Endothelial cell of umbilical vein (primary cell): ENCODE data around the gene CGB8. TPM values are rescaled to one million over a fixed set of nuclear protein-coding genes. Genes with fewer than 3 reads are reported as not detected.
"Not testable (repeated sequence)": the region's sequence is repeated elsewhere in the genome, so short reads cannot be mapped to it uniquely, and the experiment has no call there.

Source experiments
- BruUV-seq: library from RNA; stranded (reverse); fragments of 400-500 nt; replicated peaks from 2 replicates; lab custom pipeline; 2021; lab: Mats Ljungman, UMichigan
- CTCF ChIA-PET: fragments of 300-600, 350-600 bp; sonication (Branson Sonifier 250); formaldehyde crosslinking; loops from one replicate; lab custom pipeline; 2021; ENCODE audit warnings: antibody characterized with exemption, inconsistent platforms; lab: Charles Lee
- POLR2A ChIA-PET: fragments of 300-600, 350-600 bp; sonication (Branson Sonifier 250); formaldehyde crosslinking; loops from one replicate; lab custom pipeline; 2021; ENCODE audit warnings: antibody characterized with exemption, inconsistent platforms; lab: Charles Lee
- DNase-seq: peaks from one replicate; pipeline ENCODE4 v3.0.0-alpha.2; 2011; ENCODE audit warnings: low read depth, low spot score
- FAIRE-seq: peaks from 2 replicates; lab custom pipeline; 2011; peaks lifted over from hg19 to GRCh38; lab: Jason Lieb, UNC
- H2AFZ ChIP-seq: 2 replicates; pipeline ENCODE4 v1.6.0; 2012; ENCODE audit warnings: low read depth, low read length, control low read depth, inconsistent platforms
- H3K27ac ChIP-seq: 2 replicates; pipeline ENCODE4 v1.5.1; 2011; ENCODE audit warnings: low read depth, mild to moderate bottlenecking, control low read depth, low read length, moderate library complexity; ENCODE audit not compliant: insufficient read depth
- H3K27me3 ChIP-seq, 2 experiments: 2 replicates each; pipeline versions ENCODE4 v1.6.0 to v1.6.1; 2011; ENCODE audit warnings: low read length in 2 of 2, mixed read lengths in 1 of 2; ENCODE audit not compliant: control insufficient read depth in 2 of 2, insufficient read depth in 2 of 2
- H3K36me3 ChIP-seq, 2 experiments: 2 replicates in 1 of 2; 3 replicates in 1 of 2; pipeline ENCODE4 v1.5.1; 2011; ENCODE audit warnings: low read length in 2 of 2, mild to moderate bottlenecking in 1 of 2, moderate library complexity in 1 of 2; ENCODE audit not compliant: control insufficient read depth in 2 of 2, insufficient read depth in 2 of 2; ENCODE audit errors: extremely low read depth in 1 of 2
- H3K4me1 ChIP-seq: 3 replicates; pipeline ENCODE4 v1.5.1; 2011; ENCODE audit warnings: mild to moderate bottlenecking, low read length; ENCODE audit not compliant: control insufficient read depth, insufficient read depth; ENCODE audit errors: extremely low read depth
- H3K4me2 ChIP-seq: 2 replicates; pipeline ENCODE4 v1.6.1; 2011; ENCODE audit warnings: low read length, control low read depth, mixed read lengths; ENCODE audit not compliant: insufficient read depth
- H3K4me3 ChIP-seq, 3 experiments: fragments of 200-600 bp in 1 of 3; sonication (generic), shearing (Covaris generic) in 1 of 3; replicated peaks in 1 of 3; 2 replicates each; pipeline ENCODE4 v1.5.1; 2011 to 2016; ENCODE audit warnings: control low read depth in 3 of 3, low read length in 3 of 3, mild to moderate bottlenecking in 2 of 3, inconsistent platforms in 1 of 3, low read depth in 1 of 3, moderate library complexity in 1 of 3; ENCODE audit not compliant: insufficient read depth in 1 of 3
- H3K79me2 ChIP-seq: 2 replicates; pipeline ENCODE4 v1.6.0; 2012; ENCODE audit warnings: low read length, inconsistent platforms; ENCODE audit not compliant: control insufficient read depth, insufficient read depth
- H3K9ac ChIP-seq: replicated peaks from 2 replicates; pipeline ENCODE3; 2011; ENCODE audit warnings: low read length, control low read depth; ENCODE audit not compliant: insufficient read depth; ENCODE audit errors: extremely low read depth
- H3K9me1 ChIP-seq: replicated peaks from 3 replicates; pipeline ENCODE4 v1.6.0; 2011; ENCODE audit warnings: mild to moderate bottlenecking, low read length; ENCODE audit not compliant: control insufficient read depth, insufficient read depth; ENCODE audit errors: extremely low read depth
- H3K9me3 ChIP-seq: replicated peaks from 2 replicates; pipeline ENCODE4 v1.5.1; 2012; ENCODE audit warnings: low read length, inconsistent platforms; ENCODE audit not compliant: control insufficient read depth, insufficient read depth
- H4K20me1 ChIP-seq: replicated peaks from 2 replicates; pipeline ENCODE3; 2011; ENCODE audit warnings: mild to moderate bottlenecking, low read length; ENCODE audit not compliant: control insufficient read depth, insufficient read depth; ENCODE audit errors: extremely low read depth
- EZH2 ChIP-seq: IDR thresholded peaks from 2 replicates; pipeline ENCODE4 v1.6.1; 2012; ENCODE audit warnings: borderline replicate concordance, low read depth, mild to moderate bottlenecking, moderate library complexity, low read length, inconsistent platforms; ENCODE audit not compliant: severe bottlenecking
- FOS ChIP-seq: IDR thresholded peaks from 2 replicates; pipeline ENCODE4 v1.6.1; 2011; ENCODE audit warnings: mild to moderate bottlenecking, low read length, moderate library complexity, borderline replicate concordance; ENCODE audit not compliant: insufficient read depth
- POLR2AphosphoS5 ChIP-seq: IDR thresholded peaks from 2 replicates; pipeline ENCODE4 v1.6.1; 2012; ENCODE audit warnings: low read depth, mild to moderate bottlenecking, control low read depth, low read length, moderate library complexity; ENCODE audit not compliant: insufficient read depth
- dilution Hi-C: fragments of 300-500 bp; cut with MboI; formaldehyde crosslinking; loops from one replicate; pipeline ENCODE4 v1.15.0; 2019; ENCODE audit warnings: low sequenced_read_pairs; ENCODE audit not compliant: extremely low pct_ligation_motif_present
- intact Hi-C: fragments of 100-400 bp; cut with micrococcal nuclease; formaldehyde crosslinking; loops from one replicate; pipeline ENCODE4 v1.10.0; 2022
- polyA plus RNA-seq, 4 experiments: library from polyadenylated mRNA; depleted of rRNA in 3 of 4; stranded (reverse) in 3 of 4; unstranded in 1 of 4; fragments of >200 nt; gene quantifications; 2 replicates each; pipeline versions ENCODE4 v1.2.1 to v1.2.3, GENCODE V29; 2011 to 2012; ENCODE audit warnings: missing spikeins in 1 of 4
- total RNA-seq: library from RNA; stranded (reverse); gene quantifications from 2 replicates; pipeline ENCODE4 v1.2.3, GENCODE V29; 2021
- TF ChIP-seq, protein P1 (sequence below): IDR thresholded peaks from 2 replicates; pipeline ENCODE4 v1.6.1; 2011; ENCODE audit not compliant: insufficient read depth, insufficient read length
- TF ChIP-seq, protein P2 (sequence below), 2 donors: IDR thresholded peaks; 1 replicate in 1 of 2; 2 replicates in 1 of 2; pipeline ENCODE4 v1.5.1; 2011; ENCODE audit warnings: low read length in 2 of 2, mild to moderate bottlenecking in 2 of 2, moderate library complexity in 2 of 2, control low read depth in 1 of 2, inconsistent platforms in 1 of 2, low read depth in 1 of 2; ENCODE audit not compliant: insufficient read depth in 1 of 2; ENCODE audit errors: extremely low read depth in 1 of 2

The CGB8 gene
- total and polyA plus RNA-seq, 2 donors (not counting 3 experiments of a cell fraction or from before 2014, with no cell fraction given) = not detected

- H2AFZ ChIP-seq = peak overlapping the region; percentile 80
- peaks cover 0 to 5% of the 10 kb centered on the region in 2 experiments for H3K27me3 ChIP-seq
- dilution Hi-C loops = no loop called here
- BruUV-seq = no TSS peak
- H3K4me2 ChIP-seq = peak overlapping the region; percentile 62
- H3K79me2 ChIP-seq = no peaks in the 10 kb centered on the region
- no peak overlapping the region for H3K9ac ChIP-seq
- no peaks in the 10 kb centered on the region for H4K20me1 ChIP-seq
- peak overlapping the region in 2 of 3 experiments; percentile 18 to 30 for H3K4me3 ChIP-seq
- H3K9me3 ChIP-seq = no peaks in the 10 kb centered on the region
- H3K36me3 ChIP-seq = peaks cover 0 to 14% of the 10 kb centered on the region in 2 experiments
- no peaks in the 10 kb centered on the region for H3K9me1 ChIP-seq
- ChIA-PET CTCF (interaction anchor here (0.6 to 5.4 kb wide), 11 partner anchors 11 to 224 kb away, joined by 3 to 37 read pairs (median 3); partner anchors contain the start of genes CGB2 and RUVBL2), POLR2A (no interaction called here)
- intact Hi-C loops = no loop called here
- peaks cover 10% of the 10 kb centered on the region for H3K4me1 ChIP-seq
- DNase-seq (peak; percentile 42), FAIRE-seq (no peak)
- TF ChIP-seq, protein P1, sequence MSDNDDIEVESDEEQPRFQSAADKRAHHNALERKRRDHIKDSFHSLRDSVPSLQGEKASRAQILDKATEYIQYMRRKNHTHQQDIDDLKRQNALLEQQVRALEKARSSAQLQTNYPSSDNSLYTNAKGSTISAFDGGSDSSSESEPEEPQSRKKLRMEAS = no peak
- no peak for TF ChIP-seq POLR2AphosphoS5
- TF ChIP-seq, protein P2, sequence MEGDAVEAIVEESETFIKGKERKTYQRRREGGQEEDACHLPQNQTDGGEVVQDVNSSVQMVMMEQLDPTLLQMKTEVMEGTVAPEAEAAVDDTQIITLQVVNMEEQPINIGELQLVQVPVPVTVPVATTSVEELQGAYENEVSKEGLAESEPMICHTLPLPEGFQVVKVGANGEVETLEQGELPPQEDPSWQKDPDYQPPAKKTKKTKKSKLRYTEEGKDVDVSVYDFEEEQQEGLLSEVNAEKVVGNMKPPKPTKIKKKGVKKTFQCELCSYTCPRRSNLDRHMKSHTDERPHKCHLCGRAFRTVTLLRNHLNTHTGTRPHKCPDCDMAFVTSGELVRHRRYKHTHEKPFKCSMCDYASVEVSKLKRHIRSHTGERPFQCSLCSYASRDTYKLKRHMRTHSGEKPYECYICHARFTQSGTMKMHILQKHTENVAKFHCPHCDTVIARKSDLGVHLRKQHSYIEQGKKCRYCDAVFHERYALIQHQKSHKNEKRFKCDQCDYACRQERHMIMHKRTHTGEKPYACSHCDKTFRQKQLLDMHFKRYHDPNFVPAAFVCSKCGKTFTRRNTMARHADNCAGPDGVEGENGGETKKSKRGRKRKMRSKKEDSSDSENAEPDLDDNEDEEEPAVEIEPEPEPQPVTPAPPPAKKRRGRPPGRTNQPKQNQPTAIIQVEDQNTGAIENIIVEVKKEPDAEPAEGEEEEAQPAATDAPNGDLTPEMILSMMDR (IDR thresholded peaks at IDR 0.05; ENCODE audit: extremely low read depth in 1 of 2, insufficient read depth in 1 of 2, low read depth in 1 of 2, low read length in 2 of 2) = peak in 1 of 2 donors; percentile 14
- TF ChIP-seq EZH2 = no peak
- TF ChIP-seq FOS = no peak
- H3K27ac ChIP-seq = no peak overlapping the region
These were observed 29.5 kb downstream of the CGB8 start for GRCh38 chr19:49019242-49019932.

- peak; percentile 77 for FAIRE-seq
- CTCF ChIA-PET = interaction anchor here (0.8 to 5.4 kb wide), 11 partner anchors 13 to 207 kb away, joined by 3 to 37 read pairs (median 4); partner anchors contain the start of genes CGB2, GYS1 and RUVBL2
- not testable (repeated sequence) for BruUV-seq
These were observed 30.3 kb downstream of the CGB8 start for GRCh38 chr19:49018388-49019241.

More at GRCh38 chr19:49018388-49019241, 30.3 kb downstream of the CGB8 start:
- H3K9me3 ChIP-seq, H3K27me3 ChIP-seq, intact Hi-C loops, dilution Hi-C loops, H3K79me2 ChIP-seq, POLR2A ChIA-PET, H3K27ac ChIP-seq, H4K20me1 ChIP-seq, H3K9ac ChIP-seq, H3K9me1 ChIP-seq: not testable (repeated sequence)
- DNase-seq = peak; percentile 24
- H3K36me3 ChIP-seq = peaks cover 0 to 17% of the 10 kb centered on the region in 2 experiments
- H3K4me2 ChIP-seq = peak overlapping the region; percentile 62
- H2AFZ ChIP-seq = peak overlapping the region; percentile 80
- peak overlapping the region; percentile 16 to 25 (median 20) for H3K4me3 ChIP-seq
- peaks cover 10% of the 10 kb centered on the region for H3K4me1 ChIP-seq
